ENCODE data around the gene IRF8.

The IRF8 gene

DNA sequence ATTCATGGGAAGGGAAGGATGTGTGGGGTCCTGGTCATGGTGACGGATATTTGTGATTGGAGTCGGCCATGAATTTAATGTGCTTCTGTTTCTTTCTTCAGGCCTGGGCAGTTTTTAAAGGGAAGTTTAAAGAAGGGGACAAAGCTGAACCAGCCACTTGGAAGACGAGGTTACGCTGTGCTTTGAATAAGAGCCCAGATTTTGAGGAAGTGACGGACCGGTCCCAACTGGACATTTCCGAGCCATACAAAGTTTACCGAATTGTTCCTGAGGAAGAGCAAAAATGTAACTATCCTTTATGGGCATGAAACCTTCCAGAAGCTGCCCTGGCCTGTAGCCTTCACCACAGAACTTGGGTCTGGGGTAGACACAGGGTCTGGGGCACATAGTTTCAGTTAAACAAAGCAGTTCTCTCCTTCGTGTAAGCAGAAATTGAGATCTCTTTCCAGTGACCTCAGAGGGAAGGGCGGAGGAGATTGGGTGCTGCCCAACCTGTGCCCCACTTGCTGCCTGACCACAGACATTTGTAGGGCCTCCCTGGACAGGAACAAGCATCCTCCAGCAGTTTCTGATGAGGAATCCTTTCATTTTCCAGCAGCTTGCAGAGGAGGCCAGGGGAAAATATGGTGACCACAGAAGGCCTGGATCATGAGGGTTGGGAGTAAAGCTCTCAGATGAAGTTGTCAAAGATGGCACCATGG, 10.1 kb downstream of the IRF8 start:
- H3K4me3 ChIP-seq (ENCODE audit: low read depth, low read length), result no peak overlapping the region
- no peak for DNase-seq (ENCODE audit: low read depth)
- no peak for TF ChIP-seq CTCF (conservative IDR thresholded peaks at IDR 0.05; ENCODE audit: low read depth, low read length)

DNA sequence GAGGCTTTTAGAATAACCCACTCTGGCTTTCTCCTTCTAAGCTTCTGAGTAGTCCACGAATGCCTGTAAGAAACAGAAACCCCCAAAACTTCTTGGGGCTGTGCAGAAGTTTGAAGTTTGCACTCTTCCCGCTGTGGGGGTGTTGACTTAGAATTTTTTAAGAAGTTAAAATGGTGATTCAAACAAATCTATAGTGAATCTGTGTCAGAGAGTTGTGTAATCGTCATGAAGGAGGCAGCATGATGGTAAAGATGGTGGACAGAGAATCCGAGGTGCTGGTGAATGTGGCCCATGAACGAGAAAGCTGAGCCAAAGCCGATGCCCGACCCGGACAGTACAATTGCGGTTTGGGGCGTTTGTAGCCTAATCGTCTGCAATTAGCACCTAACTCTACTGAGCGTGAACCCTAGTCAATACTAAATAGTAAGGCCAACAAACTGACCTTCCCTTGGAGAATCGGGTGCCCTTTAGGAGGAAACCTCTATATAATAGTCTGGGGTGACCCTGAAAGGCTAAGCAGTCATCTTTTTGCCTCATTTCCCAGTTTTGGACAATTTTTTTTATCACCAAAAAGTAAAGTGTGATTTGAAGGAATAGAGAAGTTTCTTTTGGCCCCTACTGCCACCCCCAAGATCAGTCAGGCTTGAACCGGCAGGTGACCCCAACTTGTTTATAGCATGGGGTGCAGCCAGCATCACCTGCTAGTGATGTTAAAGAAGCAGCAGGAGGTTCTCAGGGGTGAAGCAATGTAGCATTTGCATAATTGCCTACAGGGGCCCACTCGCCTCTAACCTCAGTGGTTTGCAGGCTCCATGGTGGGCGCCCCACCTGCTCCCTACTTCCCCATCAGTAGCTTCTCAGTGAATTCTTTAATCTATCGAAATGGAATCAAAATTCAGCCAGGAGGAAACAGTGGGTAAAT, 11.2 kb downstream of the IRF8 start:
- no peak for TF ChIP-seq CTCF (conservative IDR thresholded peaks at IDR 0.05; ENCODE audit: low read depth, low read length)
- no peak for DNase-seq (ENCODE audit: low read depth)
- no peak overlapping the region for H3K4me3 ChIP-seq (ENCODE audit: low read depth, low read length)

GRCh38 chr16:85910854-85911247, 11.9 kb downstream of the IRF8 start:
- H3K4me3 ChIP-seq (ENCODE audit: low read depth, low read length), result no peak overlapping the region
- no peak for DNase-seq (ENCODE audit: low read depth)
- no peak for TF ChIP-seq CTCF (conservative IDR thresholded peaks at IDR 0.05; ENCODE audit: low read depth, low read length)

GRCh38 chr16:85911251-85911930, 12.4 kb downstream of the IRF8 start:
- no peak overlapping the region for H3K4me3 ChIP-seq (ENCODE audit: low read depth, low read length)
- no peak for DNase-seq (ENCODE audit: low read depth)
- TF ChIP-seq CTCF (conservative IDR thresholded peaks at IDR 0.05; ENCODE audit: low read depth, low read length), result no peak

- no peak overlapping the region for H3K4me3 ChIP-seq (ENCODE audit: low read depth, low read length)
- peak; percentile 94 for DNase-seq (ENCODE audit: low read depth)
- TF ChIP-seq CTCF (conservative IDR thresholded peaks at IDR 0.05; ENCODE audit: low read depth, low read length), result no peak
These were observed 13.4 kb downstream of the IRF8 start for GRCh38 chr16:85912211-85912974.

DNA sequence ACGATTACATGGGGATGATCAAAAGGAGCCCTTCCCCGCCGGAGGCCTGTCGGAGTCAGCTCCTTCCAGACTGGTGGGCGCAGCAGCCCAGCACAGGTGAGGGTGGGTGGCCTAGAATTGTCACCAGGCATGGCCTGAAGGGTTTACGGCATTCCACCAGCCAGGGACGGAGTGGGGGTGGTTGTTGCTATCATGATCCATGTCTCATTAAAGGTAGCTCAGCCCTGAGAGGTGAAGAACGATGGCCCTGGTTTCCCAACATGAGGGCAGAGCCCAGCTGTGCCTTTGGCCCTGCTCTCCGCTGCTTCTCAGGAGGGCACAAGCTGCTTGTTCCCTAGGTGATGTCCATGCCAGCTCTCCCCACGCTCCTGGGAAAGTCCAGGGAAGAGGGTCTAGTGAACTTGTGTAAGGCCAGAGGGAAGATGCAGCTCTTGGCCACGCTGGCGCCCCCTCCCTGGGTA, 14.2 kb downstream of the IRF8 start:
- no peak for DNase-seq (ENCODE audit: low read depth)
- H3K4me3 ChIP-seq (ENCODE audit: low read depth, low read length), result no peak overlapping the region
- no peak for TF ChIP-seq CTCF (conservative IDR thresholded peaks at IDR 0.05; ENCODE audit: low read depth, low read length)
